Upper lobe of left lung (tissue), 4 donors: ENCODE measurements around the gene ZBBX.

Source experiments
- EP300 ChIP-seq, 4 donors: sonication (generic); formaldehyde crosslinking; IDR thresholded peaks; one replicate each; pipeline ENCODE4 v1.5.1; 2017; ENCODE audit warnings: antibody characterized with exemption in 4 of 4, control low read depth in 2 of 4
- POLR2A ChIP-seq, 4 donors: fragments of 450-650 bp; IDR thresholded peaks; one replicate each; pipeline ENCODE4 v1.5.1; 2016 to 2017; ENCODE audit warnings: antibody characterized with exemption in 4 of 4, mild to moderate bottlenecking in 2 of 4
- TF ChIP-seq, protein P1 (sequence below), 6 experiments: fragments of 450-650 bp in 4 of 6; fragments of 200-600 bp in 2 of 6; sonication (generic) in 2 of 6; IDR thresholded peaks; one replicate each; pipeline ENCODE4 v1.5.1; 2016 to 2019; ENCODE audit warnings: antibody characterized with exemption in 6 of 6

DNA sequence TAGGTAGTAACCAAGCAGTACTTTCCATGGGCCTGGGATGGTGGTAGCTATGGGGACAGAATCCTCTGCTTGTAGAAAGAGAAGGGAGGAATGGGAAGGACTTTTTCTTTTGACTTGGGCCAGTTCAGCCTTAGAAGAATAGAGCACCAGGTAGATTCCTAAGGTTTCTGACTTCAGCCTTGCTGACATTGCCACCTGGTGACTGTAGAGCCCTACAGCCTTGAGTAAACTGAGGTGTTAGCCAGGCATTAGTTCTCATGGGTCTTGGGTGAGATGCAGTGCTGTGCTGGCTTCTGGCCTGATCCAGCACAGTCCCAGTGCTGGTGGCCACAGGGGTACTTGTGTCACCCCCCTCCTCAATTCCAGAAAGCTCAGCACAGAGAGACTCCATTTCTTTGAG lies 171.1 kb downstream of the ZBBX start:
- TF ChIP-seq, protein P1, sequence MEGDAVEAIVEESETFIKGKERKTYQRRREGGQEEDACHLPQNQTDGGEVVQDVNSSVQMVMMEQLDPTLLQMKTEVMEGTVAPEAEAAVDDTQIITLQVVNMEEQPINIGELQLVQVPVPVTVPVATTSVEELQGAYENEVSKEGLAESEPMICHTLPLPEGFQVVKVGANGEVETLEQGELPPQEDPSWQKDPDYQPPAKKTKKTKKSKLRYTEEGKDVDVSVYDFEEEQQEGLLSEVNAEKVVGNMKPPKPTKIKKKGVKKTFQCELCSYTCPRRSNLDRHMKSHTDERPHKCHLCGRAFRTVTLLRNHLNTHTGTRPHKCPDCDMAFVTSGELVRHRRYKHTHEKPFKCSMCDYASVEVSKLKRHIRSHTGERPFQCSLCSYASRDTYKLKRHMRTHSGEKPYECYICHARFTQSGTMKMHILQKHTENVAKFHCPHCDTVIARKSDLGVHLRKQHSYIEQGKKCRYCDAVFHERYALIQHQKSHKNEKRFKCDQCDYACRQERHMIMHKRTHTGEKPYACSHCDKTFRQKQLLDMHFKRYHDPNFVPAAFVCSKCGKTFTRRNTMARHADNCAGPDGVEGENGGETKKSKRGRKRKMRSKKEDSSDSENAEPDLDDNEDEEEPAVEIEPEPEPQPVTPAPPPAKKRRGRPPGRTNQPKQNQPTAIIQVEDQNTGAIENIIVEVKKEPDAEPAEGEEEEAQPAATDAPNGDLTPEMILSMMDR (IDR thresholded peaks at IDR 0.05): no peak
- TF ChIP-seq EP300 (IDR thresholded peaks at IDR 0.05) (no peak), POLR2A (IDR thresholded peaks at IDR 0.05) (no peak)
